HepG2 (cell line): ENCODE measurements around the gene PSMD6. TPM values are rescaled to one million over a fixed set of nuclear protein-coding genes. Genes with fewer than 3 reads are reported as not detected.

Source experiments
- ATAC-seq: fragments of 200-7000 bp; cut with Tn5 transposase; 3 replicates; pipeline ENCODE4 v1.9.1; 2020; ENCODE audit warnings: mild to moderate bottlenecking, moderate library complexity
- BruUV-seq: library from RNA; stranded (reverse); fragments of 400-500 nt; replicated peaks from 2 replicates; lab custom pipeline; 2021; lab: Mats Ljungman, UMichigan
- CTCF ChIA-PET: fragments of 300-600 bp; formaldehyde crosslinking; extraction: SDS; loops from one replicate; lab custom pipeline; 2021; ENCODE audit warnings: low total read pairs, inconsistent platforms, low intra/inter-chr PET ratio; lab: Yijun Ruan, JAX
- POLR2A ChIA-PET: fragments of 350-600 bp; sonication (Branson Sonifier 250); formaldehyde crosslinking; loops from one replicate; lab custom pipeline; 2020; ENCODE audit warnings: antibody characterized with exemption, inconsistent platforms; lab: Yijun Ruan, JAX
- DNase-seq: peaks from one replicate; pipeline ENCODE4 v3.0.0-alpha.2; 2015; ENCODE audit warnings: low spot score
- FAIRE-seq: peaks from 3 replicates; lab custom pipeline; 2011; peaks lifted over from hg19 to GRCh38; lab: Jason Lieb, UNC
- H2AFZ ChIP-seq: one replicate; pipeline ENCODE4 v1.6.1; 2011; ENCODE audit warnings: low read length, inconsistent platforms
- H3K27ac ChIP-seq: fragments of 300-600 bp; 3 replicates; pipeline ENCODE4 v1.8.0; 2011; ENCODE audit warnings: mixed run types, mild to moderate bottlenecking, mixed read lengths, low read length, inconsistent platforms; ENCODE audit not compliant: insufficient read depth; ENCODE audit errors: extremely low read length
- H3K27me3 ChIP-seq, 2 experiments: fragments of 200-600 bp in 1 of 2; 2 replicates in 1 of 2; 3 replicates in 1 of 2; pipeline versions ENCODE4 v1.6.0 to v1.8.0; 2011; ENCODE audit warnings: low read length in 2 of 2, mild to moderate bottlenecking in 2 of 2, moderate library complexity in 2 of 2, inconsistent platforms in 1 of 2; ENCODE audit not compliant: insufficient read depth in 2 of 2, control insufficient read depth in 1 of 2
- H3K36me3 ChIP-seq, 2 experiments: fragments of 200-600 bp in 1 of 2; replicated peaks in 1 of 2; 2 replicates in 1 of 2; 3 replicates in 1 of 2; pipeline versions ENCODE4 v1.5.1 to v1.8.0; 2011; ENCODE audit warnings: low read length in 2 of 2, inconsistent platforms in 1 of 2; ENCODE audit not compliant: insufficient read depth in 2 of 2, control insufficient read depth in 1 of 2
- H3K4me1 ChIP-seq: 2 replicates; pipeline ENCODE4 v1.5.1; 2012; ENCODE audit warnings: low read length, inconsistent platforms; ENCODE audit not compliant: insufficient read depth
- H3K4me2 ChIP-seq: 2 replicates; pipeline ENCODE4 v1.6.0; 2011; ENCODE audit warnings: low read depth, low read length, inconsistent platforms
- H3K4me3 ChIP-seq, 3 experiments: fragments of 200-600 bp in 1 of 3; sonication (generic), shearing (Covaris generic) in 1 of 3; replicated peaks in 1 of 3; 2 replicates each; pipeline ENCODE4 v1.5.1; 2011 to 2016; ENCODE audit warnings: low read length in 3 of 3, inconsistent platforms in 2 of 3, low read depth in 2 of 3, mild to moderate bottlenecking in 2 of 3, control low read depth in 1 of 3, mixed read lengths in 1 of 3; ENCODE audit not compliant: insufficient read depth in 1 of 3
- H3K79me2 ChIP-seq: one replicate; pipeline ENCODE4 v1.6.1; 2011; ENCODE audit warnings: low read length, inconsistent platforms; ENCODE audit not compliant: insufficient read depth
- H3K9ac ChIP-seq: 2 replicates; pipeline ENCODE4 v1.6.0; 2011; ENCODE audit warnings: mild to moderate bottlenecking, low read depth, low read length, inconsistent platforms; ENCODE audit not compliant: insufficient read depth
- H3K9me3 ChIP-seq: 2 replicates; pipeline ENCODE4 v1.5.1; 2012; ENCODE audit warnings: mild to moderate bottlenecking, low read length
- H4K20me1 ChIP-seq: 2 replicates; pipeline ENCODE4 v1.6.0; 2011; ENCODE audit warnings: inconsistent platforms, mild to moderate bottlenecking, low read length, moderate library complexity; ENCODE audit not compliant: insufficient read depth
- CREB1 ChIP-seq, 2 experiments: fragments of 450-650 bp in 1 of 2; IDR thresholded peaks; 2 replicates each; pipeline ENCODE4 v1.6.1; 2016 to 2017; ENCODE audit warnings: control low read depth in 1 of 2, mild to moderate bottlenecking in 1 of 2, missing compliant biosample characterization in 1 of 2, missing genetic modification characterization in 1 of 2
- DMAP1 ChIP-seq: IDR thresholded peaks from 2 replicates; pipeline ENCODE4 v1.6.1; 2016
- NR3C1 ChIP-seq: sonication (generic); formaldehyde crosslinking; IDR thresholded peaks from 2 replicates; pipeline ENCODE4 v1.4.0; 2020; ENCODE audit warnings: missing genetic modification reagents
- SUZ12 ChIP-seq: fragments of 150-350 bp; IDR thresholded peaks from 2 replicates; pipeline ENCODE4 v1.6.1; 2014; ENCODE audit warnings: low read depth, low read length
- ZBTB25 ChIP-seq: IDR thresholded peaks from 2 replicates; pipeline ENCODE4 v1.6.1; 2018; ENCODE audit warnings: missing genetic modification reagents
- ZNF558 ChIP-seq: sonication (generic); formaldehyde crosslinking; IDR thresholded peaks from 2 replicates; pipeline ENCODE4 v1.9.0; 2022; ENCODE audit warnings: mild to moderate bottlenecking, missing genetic modification reagents, borderline replicate concordance
- ZNF746 ChIP-seq: sonication (generic); formaldehyde crosslinking; IDR thresholded peaks from 2 replicates; pipeline ENCODE4 v1.8.0; 2022; ENCODE audit warnings: mild to moderate bottlenecking, missing genetic modification reagents
- WGBS: methylation state at CpG from one replicate; pipeline ENCODE4 v1.1.6; 2017; ENCODE audit warnings: low lambda C conversion rate; 5-methylcytosine and 5-hydroxymethylcytosine counted together
- in situ Hi-C: cut with HindIII; loops from 2 replicates; pipeline ENCODE4 v1.10.0; 2017; ENCODE audit warnings: low pct_unique_long_range_greater_than_20kb; ENCODE audit not compliant: extremely low pct_ligation_motif_present
- intact Hi-C: fragments of 100-400 bp; cut with micrococcal nuclease; formaldehyde crosslinking; loops from one replicate; pipeline ENCODE4 v1.10.0; 2022; ENCODE audit not compliant: unreplicated experiment
- polyA plus RNA-seq, 8 experiments: library from polyadenylated mRNA; depleted of rRNA in 3 of 8; stranded (reverse) in 7 of 8; unstranded in 1 of 8; fragments of >200 nt; fragmentation: Illumina TruSeq in 4 of 8; extraction: Trizol in 4 of 8; gene quantifications; 2 replicates each; pipeline versions ENCODE4 v1.2.1 to v1.2.3, GENCODE V29; 2011 to 2016; ENCODE audit warnings: low read depth in 4 of 8, missing spikeins in 1 of 8, mixed read lengths in 1 of 8; ENCODE audit not compliant: insufficient read depth in 1 of 8
- total RNA-seq, 5 experiments: library from RNA; depleted of rRNA; stranded (reverse); fragments of >200 nt; fragmentation: Illumina TruSeq; extraction: Trizol; gene quantifications; 2 replicates each; pipeline ENCODE4 v1.2.3, GENCODE V29; 2016; ENCODE audit warnings: low read depth in 1 of 5
- TF ChIP-seq, protein P1 (sequence below): sonication (generic); formaldehyde crosslinking; IDR thresholded peaks from 2 replicates; pipeline ENCODE4 v1.4.0; 2020; ENCODE audit warnings: missing genetic modification reagents

The PSMD6 gene
- total and polyA plus RNA-seq, 2 of the 13 experiments (the other 11 are each of a cell fraction or from before 2014, with no cell fraction given) = 36.8 to 117 TPM

GRCh38 chr3:64072126-64072525 lies 48.8 kb upstream of the PSMD6 start:
- intact Hi-C loops (no loop called here), in situ Hi-C loops (no loop called here)
- Histone ChIP-seq H3K27me3 (no peaks in the 10 kb centered on the region; a peak in 1 of 5 replicates), H3K4me3 (no peak overlapping the region), H3K27ac (no peak overlapping the region), H3K4me1 (no peaks in the 10 kb centered on the region), H4K20me1 (no peaks in the 10 kb centered on the region), H3K9ac (no peak overlapping the region), H3K79me2 (no peaks in the 10 kb centered on the region), H2AFZ (no peak overlapping the region), H3K9me3 (no peaks in the 10 kb centered on the region), H3K4me2 (no peak overlapping the region), H3K36me3 (no peaks in the 10 kb centered on the region)
- FAIRE-seq = no peak
- no TSS peak for BruUV-seq
- no peak for DNase-seq
- no peak for ATAC-seq
- WGBS = 61% methylated on average over 2 of the region's 2 CpGs
- TF ChIP-seq ZBTB25 = no peak
- no peak for TF ChIP-seq CREB1 (IDR thresholded peaks at IDR 0.05)
- TF ChIP-seq CREB1 (CRISPR knock-in tag; IDR thresholded peaks at IDR 0.05) = no peak
- no peak for TF ChIP-seq SUZ12
- ChIA-PET POLR2A (no interaction called here), CTCF (no interaction called here)

DNA sequence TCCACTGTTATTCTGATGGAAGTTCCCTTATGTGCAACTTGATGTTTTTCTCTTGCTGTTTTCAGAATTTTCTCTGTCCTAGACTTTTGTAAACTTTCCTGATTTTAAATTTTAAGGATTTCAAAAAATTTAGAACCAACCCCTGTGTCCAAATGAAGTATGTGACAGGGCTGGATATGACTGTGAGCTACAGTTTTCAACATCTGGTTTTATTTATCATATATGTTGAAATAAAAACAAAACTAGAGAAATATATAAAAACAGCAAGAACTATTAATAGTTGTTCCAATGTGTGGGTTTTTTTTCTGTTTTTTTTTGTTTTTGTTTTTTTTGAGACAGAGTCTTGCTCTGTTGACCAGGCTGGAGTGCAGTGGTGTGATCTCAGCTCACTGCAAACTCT lies 47.4 kb upstream of the PSMD6 start:
- no peak overlapping the region for H3K27ac ChIP-seq
- in situ Hi-C loops (no loop called here), intact Hi-C loops (no loop called here)
- BruUV-seq = no TSS peak
- no peaks in the 10 kb centered on the region; a peak in 1 of 5 replicates for H3K27me3 ChIP-seq
- H3K9ac ChIP-seq = no peak overlapping the region
- H3K9me3 ChIP-seq = no peaks in the 10 kb centered on the region
- DNase-seq (no peak), ATAC-seq (no peak), FAIRE-seq (no peak)
- ChIA-PET POLR2A (no interaction called here), CTCF (no interaction called here)
- TF ChIP-seq, protein P1, sequence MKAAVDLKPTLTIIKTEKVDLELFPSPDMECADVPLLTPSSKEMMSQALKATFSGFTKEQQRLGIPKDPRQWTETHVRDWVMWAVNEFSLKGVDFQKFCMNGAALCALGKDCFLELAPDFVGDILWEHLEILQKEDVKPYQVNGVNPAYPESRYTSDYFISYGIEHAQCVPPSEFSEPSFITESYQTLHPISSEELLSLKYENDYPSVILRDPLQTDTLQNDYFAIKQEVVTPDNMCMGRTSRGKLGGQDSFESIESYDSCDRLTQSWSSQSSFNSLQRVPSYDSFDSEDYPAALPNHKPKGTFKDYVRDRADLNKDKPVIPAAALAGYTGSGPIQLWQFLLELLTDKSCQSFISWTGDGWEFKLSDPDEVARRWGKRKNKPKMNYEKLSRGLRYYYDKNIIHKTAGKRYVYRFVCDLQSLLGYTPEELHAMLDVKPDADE (CRISPR knock-in tag) = no peak
- TF ChIP-seq ZNF746 (CRISPR knock-in tag) = no peak
- no peak for TF ChIP-seq NR3C1
- TF ChIP-seq DMAP1 (CRISPR knock-in tag) = no peak
- TF ChIP-seq ZNF558 = no peak
- no peaks in the 10 kb centered on the region for H3K4me1 ChIP-seq
- H2AFZ ChIP-seq = no peak overlapping the region
- H3K4me2 ChIP-seq = no peak overlapping the region
- no peak overlapping the region for H3K4me3 ChIP-seq
- H3K36me3 ChIP-seq = no peaks in the 10 kb centered on the region
- H3K79me2 ChIP-seq = no peaks in the 10 kb centered on the region
- H4K20me1 ChIP-seq = no peaks in the 10 kb centered on the region
